Measurements from ENCODE around the gene PRPF40A. TPM values are rescaled to one million over a fixed set of nuclear protein-coding genes. Genes with fewer than 3 reads are reported as not detected.

The PRPF40A gene
- total RNA-seq, 4 donors from 2014 or later: 66.4 to 109 (median 82.8) TPM

DNA sequence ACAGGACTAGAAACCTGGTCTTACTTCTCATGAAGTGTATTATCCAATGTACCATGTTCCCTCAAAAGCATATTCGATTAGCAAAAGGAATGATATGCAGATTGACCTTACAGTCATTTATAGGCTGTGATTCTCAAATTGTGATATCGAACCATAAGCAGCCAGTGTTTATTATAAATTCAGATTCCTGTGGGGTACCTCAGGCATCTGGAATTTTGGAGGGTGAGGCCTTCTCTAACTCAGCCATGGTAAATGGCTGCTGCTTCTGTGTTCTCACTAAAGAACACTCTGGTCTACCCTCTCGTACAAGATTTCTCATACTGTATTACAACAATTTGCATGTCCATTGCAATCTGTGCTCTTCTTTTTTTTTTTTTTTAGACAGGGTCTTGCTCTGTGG is 84.5 kb downstream of the PRPF40A start:
- 94% methylated on average over 3 of the region's 3 CpGs for WGBS
- Histone ChIP-seq H3K4me1 (no peaks in the 10 kb centered on the region), H3K27me3 (no peaks in the 10 kb centered on the region), H3K4me3 (no peak overlapping the region), H3K9me3 (no peaks in the 10 kb centered on the region), H3K27ac (no peak overlapping the region), H3K36me3 (peaks cover 49% of the 10 kb centered on the region)
- DNase-seq (ENCODE audit: low spot score in 2 of 2): no peak
- TF ChIP-seq, protein P1, sequence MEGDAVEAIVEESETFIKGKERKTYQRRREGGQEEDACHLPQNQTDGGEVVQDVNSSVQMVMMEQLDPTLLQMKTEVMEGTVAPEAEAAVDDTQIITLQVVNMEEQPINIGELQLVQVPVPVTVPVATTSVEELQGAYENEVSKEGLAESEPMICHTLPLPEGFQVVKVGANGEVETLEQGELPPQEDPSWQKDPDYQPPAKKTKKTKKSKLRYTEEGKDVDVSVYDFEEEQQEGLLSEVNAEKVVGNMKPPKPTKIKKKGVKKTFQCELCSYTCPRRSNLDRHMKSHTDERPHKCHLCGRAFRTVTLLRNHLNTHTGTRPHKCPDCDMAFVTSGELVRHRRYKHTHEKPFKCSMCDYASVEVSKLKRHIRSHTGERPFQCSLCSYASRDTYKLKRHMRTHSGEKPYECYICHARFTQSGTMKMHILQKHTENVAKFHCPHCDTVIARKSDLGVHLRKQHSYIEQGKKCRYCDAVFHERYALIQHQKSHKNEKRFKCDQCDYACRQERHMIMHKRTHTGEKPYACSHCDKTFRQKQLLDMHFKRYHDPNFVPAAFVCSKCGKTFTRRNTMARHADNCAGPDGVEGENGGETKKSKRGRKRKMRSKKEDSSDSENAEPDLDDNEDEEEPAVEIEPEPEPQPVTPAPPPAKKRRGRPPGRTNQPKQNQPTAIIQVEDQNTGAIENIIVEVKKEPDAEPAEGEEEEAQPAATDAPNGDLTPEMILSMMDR (IDR thresholded peaks at IDR 0.05): no peak
- TF ChIP-seq POLR2AphosphoS5 (IDR thresholded peaks at IDR 0.05): no peak
- TF ChIP-seq POLR2A (IDR thresholded peaks at IDR 0.05): no peak
- no peak for TF ChIP-seq EP300 (IDR thresholded peaks at IDR 0.05)

DNA sequence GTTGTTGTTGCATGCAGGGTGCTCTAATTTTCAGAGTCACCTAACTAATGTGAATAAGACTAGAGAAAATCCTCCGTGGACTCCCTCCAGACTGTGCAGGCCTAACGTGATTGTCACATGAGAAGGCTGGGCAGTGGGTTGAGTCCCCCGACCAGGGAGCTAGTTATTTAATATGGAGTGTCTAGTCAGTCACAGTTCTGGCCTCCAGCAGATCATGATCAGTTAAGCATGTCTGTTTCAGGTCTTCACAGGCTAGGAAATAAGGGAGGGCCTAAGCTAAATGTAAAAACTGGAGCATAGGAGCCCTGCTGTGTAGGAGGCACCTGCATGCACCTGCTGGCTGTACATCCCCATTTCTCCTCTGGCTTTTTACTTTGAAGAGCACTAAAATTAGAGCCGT is 86.8 kb downstream of the PRPF40A start:
- H3K4me1 ChIP-seq: no peaks in the 10 kb centered on the region
- H3K4me3 ChIP-seq: no peak overlapping the region
- no peaks in the 10 kb centered on the region for H3K27me3 ChIP-seq
- peaks cover 37% of the 10 kb centered on the region for H3K36me3 ChIP-seq
- DNase-seq (ENCODE audit: low spot score in 2 of 2): no peak
- 94% methylated on average over 4 of the region's 4 CpGs for WGBS
- H3K27ac ChIP-seq: no peak overlapping the region
- no peak for TF ChIP-seq EP300 (IDR thresholded peaks at IDR 0.05)
- TF ChIP-seq, protein P1 (IDR thresholded peaks at IDR 0.05): no peak
- no peak for TF ChIP-seq POLR2A (IDR thresholded peaks at IDR 0.05)
- no peak for TF ChIP-seq POLR2AphosphoS5 (IDR thresholded peaks at IDR 0.05)
- H3K9me3 ChIP-seq: no peaks in the 10 kb centered on the region

DNA sequence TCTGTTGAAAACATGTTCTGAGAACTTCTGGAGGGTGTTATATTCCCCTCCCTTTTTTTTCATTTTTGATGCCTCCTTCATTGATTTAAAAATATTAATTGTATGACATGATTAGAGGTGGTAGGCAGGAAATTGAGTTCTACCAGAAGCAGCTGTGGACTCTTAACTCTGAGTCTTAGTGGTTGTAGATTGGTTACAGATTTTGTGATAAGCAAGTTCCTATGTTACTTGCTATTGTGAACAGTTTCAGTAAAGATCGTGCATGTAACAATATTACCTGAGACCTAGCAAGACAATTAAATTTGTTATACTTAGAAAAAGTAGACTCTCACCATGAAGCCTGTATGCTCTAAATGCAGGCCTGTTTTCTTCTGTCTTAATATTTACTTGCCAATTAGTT is 88.1 kb downstream of the PRPF40A start:
- H3K36me3 ChIP-seq: peaks cover 40% of the 10 kb centered on the region
- no peak for DNase-seq (ENCODE audit: low spot score in 2 of 2)
- H3K9me3 ChIP-seq: no peaks in the 10 kb centered on the region
- no peaks in the 10 kb centered on the region for H3K4me1 ChIP-seq
- no peaks in the 10 kb centered on the region for H3K27me3 ChIP-seq
- no peak overlapping the region for H3K27ac ChIP-seq
- WGBS: 90% methylated on average over 1 of the region's 1 CpG
- TF ChIP-seq EP300 (IDR thresholded peaks at IDR 0.05): no peak
- H3K4me3 ChIP-seq: no peak overlapping the region

DNA sequence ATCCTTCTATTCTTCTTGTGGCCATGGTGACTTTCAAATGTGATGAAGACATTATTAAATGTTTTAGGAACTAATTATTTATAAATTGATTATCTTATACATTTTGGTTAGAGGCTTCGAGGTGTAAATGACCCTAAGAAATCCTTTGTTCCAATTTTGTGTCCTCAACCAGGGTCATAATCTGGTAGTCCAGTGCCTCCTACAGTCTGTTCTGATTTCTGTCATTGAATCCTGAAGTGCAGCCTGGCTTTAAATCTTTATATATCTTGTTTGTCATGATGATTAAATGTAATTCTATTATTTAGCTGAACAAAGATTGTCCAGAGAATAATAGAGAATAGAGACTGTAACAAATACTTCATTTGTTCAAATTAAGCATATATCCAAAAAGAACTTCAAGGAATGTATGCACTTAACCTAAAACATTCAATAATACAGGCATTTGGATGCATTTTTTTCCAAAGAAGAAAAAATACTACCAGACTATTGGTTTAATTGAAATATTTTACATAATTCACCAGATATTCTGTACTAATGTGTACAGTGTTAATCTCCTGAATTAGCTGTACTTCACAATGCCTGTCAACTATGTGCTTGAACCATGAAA is 89.8 kb downstream of the PRPF40A start:
- no peaks in the 10 kb centered on the region for H3K4me1 ChIP-seq
- no peak overlapping the region for H3K4me3 ChIP-seq
- H3K27me3 ChIP-seq: no peaks in the 10 kb centered on the region
- H3K36me3 ChIP-seq: peaks cover 30% of the 10 kb centered on the region
- no peak overlapping the region for H3K27ac ChIP-seq
- 7% methylated on average over 1 of the region's 1 CpG for WGBS
- DNase-seq (ENCODE audit: low spot score in 2 of 2): no peak
- no peaks in the 10 kb centered on the region for H3K9me3 ChIP-seq
- TF ChIP-seq POLR2A (IDR thresholded peaks at IDR 0.05) (no peak), POLR2AphosphoS5 (IDR thresholded peaks at IDR 0.05) (no peak), EP300 (IDR thresholded peaks at IDR 0.05) (no peak)
- TF ChIP-seq, protein P1 (IDR thresholded peaks at IDR 0.05): peak; percentile 31 to 37

DNA sequence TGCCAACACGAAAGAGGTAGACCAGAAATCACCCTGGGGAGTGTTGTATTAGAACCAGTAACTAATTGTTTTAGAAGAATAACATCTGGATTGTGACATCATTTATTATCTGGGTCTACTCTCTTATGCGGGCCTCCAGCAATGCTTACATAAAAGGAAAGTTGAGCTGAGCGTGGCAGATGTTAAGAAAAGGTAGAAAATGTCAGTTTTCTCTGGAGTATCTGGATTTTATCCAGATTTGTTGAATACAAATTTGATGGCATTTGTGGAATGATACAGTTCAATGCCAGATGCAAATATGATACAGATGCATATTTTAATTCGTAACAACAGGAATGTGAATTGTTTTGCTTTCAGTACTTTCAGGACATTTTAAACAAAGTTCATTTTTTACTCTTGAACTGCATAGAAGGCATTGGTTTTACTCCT is 90.3 kb downstream of the PRPF40A start:
- Histone ChIP-seq H3K27ac (no peak overlapping the region), H3K4me3 (no peak overlapping the region), H3K36me3 (peaks cover 25% of the 10 kb centered on the region), H3K4me1 (no peaks in the 10 kb centered on the region), H3K9me3 (no peaks in the 10 kb centered on the region), H3K27me3 (no peaks in the 10 kb centered on the region)
- TF ChIP-seq EP300 (IDR thresholded peaks at IDR 0.05): no peak
- TF ChIP-seq POLR2A (IDR thresholded peaks at IDR 0.05): no peak
- TF ChIP-seq POLR2AphosphoS5 (IDR thresholded peaks at IDR 0.05): no peak
- TF ChIP-seq, protein P1 (IDR thresholded peaks at IDR 0.05): no peak
- WGBS: 41% methylated on average over 4 of the region's 4 CpGs
- DNase-seq (ENCODE audit: low spot score in 2 of 2): no peak

DNA sequence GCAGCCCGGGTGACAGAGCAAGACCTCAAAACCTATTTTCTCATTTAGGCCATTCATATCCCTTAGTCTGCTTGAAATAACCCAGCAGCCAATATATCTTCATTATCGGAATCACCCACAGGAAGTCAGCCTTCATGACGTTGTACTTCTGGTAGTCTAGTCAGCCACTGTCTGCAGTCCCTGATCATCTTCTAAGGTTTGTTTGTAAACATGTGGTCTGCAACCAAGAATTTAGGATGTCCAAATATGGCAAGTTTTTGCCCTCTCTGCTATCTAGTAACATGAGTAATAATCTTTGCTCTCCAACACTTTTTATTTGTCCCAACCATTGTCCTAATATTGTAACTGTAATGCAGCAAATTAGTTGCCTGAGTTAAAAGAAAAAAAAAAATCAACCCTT is 92.5 kb downstream of the PRPF40A start:
- no peak for DNase-seq (ENCODE audit: low spot score in 2 of 2)
- H3K4me1 ChIP-seq: no peaks in the 10 kb centered on the region
- H3K36me3 ChIP-seq: peaks cover 15% of the 10 kb centered on the region
- no peaks in the 10 kb centered on the region for H3K9me3 ChIP-seq
- 84% methylated on average over 3 of the region's 3 CpGs for WGBS
- H3K27me3 ChIP-seq: no peaks in the 10 kb centered on the region
- no peak for TF ChIP-seq EP300 (IDR thresholded peaks at IDR 0.05)
- TF ChIP-seq POLR2AphosphoS5 (IDR thresholded peaks at IDR 0.05): no peak
- TF ChIP-seq, protein P1 (IDR thresholded peaks at IDR 0.05): no peak
- no peak for TF ChIP-seq POLR2A (IDR thresholded peaks at IDR 0.05)
- H3K27ac ChIP-seq: no peak overlapping the region
- H3K4me3 ChIP-seq: no peak overlapping the region
